Esophagus squamous epithelium (tissue), 4 donors: ENCODE data around the gene PXT1.

Source experiments
- POLR2A ChIP-seq, 4 donors: fragments of 450-650 bp; IDR thresholded peaks; one replicate each; pipeline ENCODE4 v1.6.1; 2017; ENCODE audit warnings: antibody characterized with exemption in 4 of 4, mild to moderate bottlenecking in 4 of 4, moderate library complexity in 3 of 4
- TF ChIP-seq, protein P1 (sequence below), 6 experiments: fragments of 450-650 bp in 4 of 6; fragments of 200-600 bp in 2 of 6; sonication (generic) in 2 of 6; IDR thresholded peaks; one replicate each; pipeline ENCODE4 v1.5.1; 2016 to 2019; ENCODE audit warnings: antibody characterized with exemption in 6 of 6, mild to moderate bottlenecking in 4 of 6, moderate library complexity in 4 of 6

DNA sequence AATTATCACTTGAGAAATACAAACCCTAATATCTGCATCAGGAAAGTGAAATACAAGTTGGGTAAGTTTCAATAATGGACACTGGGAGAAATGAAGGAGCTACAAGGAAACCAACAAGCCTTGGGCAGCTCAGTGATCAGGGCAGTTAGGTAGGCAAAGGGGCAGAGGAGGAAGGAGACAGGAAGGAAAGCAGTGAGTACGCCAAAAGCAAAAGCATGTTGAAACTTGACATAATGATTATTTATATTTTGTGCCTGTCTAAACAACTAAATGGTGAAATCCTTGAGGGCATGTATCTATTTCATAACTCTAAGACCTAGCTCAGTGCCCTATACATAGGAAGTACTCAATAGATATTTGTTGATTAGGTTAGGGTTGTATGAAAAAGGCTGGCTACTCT is 23.3 kb downstream of the PXT1 start:
- no peak for TF ChIP-seq POLR2A (IDR thresholded peaks at IDR 0.05)
- TF ChIP-seq, protein P1, sequence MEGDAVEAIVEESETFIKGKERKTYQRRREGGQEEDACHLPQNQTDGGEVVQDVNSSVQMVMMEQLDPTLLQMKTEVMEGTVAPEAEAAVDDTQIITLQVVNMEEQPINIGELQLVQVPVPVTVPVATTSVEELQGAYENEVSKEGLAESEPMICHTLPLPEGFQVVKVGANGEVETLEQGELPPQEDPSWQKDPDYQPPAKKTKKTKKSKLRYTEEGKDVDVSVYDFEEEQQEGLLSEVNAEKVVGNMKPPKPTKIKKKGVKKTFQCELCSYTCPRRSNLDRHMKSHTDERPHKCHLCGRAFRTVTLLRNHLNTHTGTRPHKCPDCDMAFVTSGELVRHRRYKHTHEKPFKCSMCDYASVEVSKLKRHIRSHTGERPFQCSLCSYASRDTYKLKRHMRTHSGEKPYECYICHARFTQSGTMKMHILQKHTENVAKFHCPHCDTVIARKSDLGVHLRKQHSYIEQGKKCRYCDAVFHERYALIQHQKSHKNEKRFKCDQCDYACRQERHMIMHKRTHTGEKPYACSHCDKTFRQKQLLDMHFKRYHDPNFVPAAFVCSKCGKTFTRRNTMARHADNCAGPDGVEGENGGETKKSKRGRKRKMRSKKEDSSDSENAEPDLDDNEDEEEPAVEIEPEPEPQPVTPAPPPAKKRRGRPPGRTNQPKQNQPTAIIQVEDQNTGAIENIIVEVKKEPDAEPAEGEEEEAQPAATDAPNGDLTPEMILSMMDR (IDR thresholded peaks at IDR 0.05), result no peak
